CD4-positive, alpha-beta T cell treated with Interleukin-15 for 1 hour (primary cell): ENCODE results near the gene RGP1.

Experiments used
- DNase-seq: peaks from one replicate; pipeline ENCODE4 v3.0.0-alpha.2; 2020

RGP1 gene

GRCh38 chr9:35723426-35723825 is 25.7 kb upstream of the RGP1 start:
- DNase-seq = no peak

- no peak for DNase-seq
Measured at GRCh38 chr9:35723908-35724307, 25.2 kb upstream of the RGP1 start.

GRCh38 chr9:35725362-35725761 is 23.7 kb upstream of the RGP1 start:
- DNase-seq = no peak

GRCh38 chr9:35726931-35727330 is 22.2 kb upstream of the RGP1 start:
- peak; percentile 67 for DNase-seq

- DNase-seq = no peak
Measured at GRCh38 chr9:35727676-35728040, 21.4 kb upstream of the RGP1 start.

- DNase-seq = peak; percentile 45
Measured at GRCh38 chr9:35728041-35728971, 20.8 kb upstream of the RGP1 start.

GRCh38 chr9:35729101-35729500 is 20.0 kb upstream of the RGP1 start:
- DNase-seq = no peak

GRCh38 chr9:35729700-35730485 is 19.2 kb upstream of the RGP1 start:
- peak; percentile 70 for DNase-seq

- no peak for DNase-seq
Measured at GRCh38 chr9:35730486-35730854, 18.6 kb upstream of the RGP1 start.

- no peak for DNase-seq
Measured at GRCh38 chr9:35731415-35732184, 17.5 kb upstream of the RGP1 start.

GRCh38 chr9:35732185-35732799 is 16.8 kb upstream of the RGP1 start, which contains the start of the genes CREB3 and TLN1:
Gene CREB3, plus strand, starts transcription at chr9:35732666. Its CDS starts 107 bp downstream, at chr9:35732773.
Gene TLN1, minus strand, starts transcription at chr9:35732195. Its CDS starts 6,501 bp downstream, at chr9:35725694.
- peak; percentile 99 for DNase-seq

GRCh38 chr9:35732800-35733541 is 16.1 kb upstream of the RGP1 start:
- DNase-seq = no peak

- no peak for DNase-seq
Measured at GRCh38 chr9:35734096-35734495, 15.0 kb upstream of the RGP1 start.

GRCh38 chr9:35736201-35736633 is 12.9 kb upstream of the RGP1 start:
- peak; percentile 73 for DNase-seq

- DNase-seq = no peak
Measured at GRCh38 chr9:35737143-35737542, 11.9 kb upstream of the RGP1 start.

GRCh38 chr9:35738186-35738585 is 10.9 kb upstream of the RGP1 start:
- no peak for DNase-seq

GRCh38 chr9:35738924-35739323 is 10.2 kb upstream of the RGP1 start:
- DNase-seq = no peak

- no peak for DNase-seq
Measured at GRCh38 chr9:35740243-35740642, 8.8 kb upstream of the RGP1 start.

- DNase-seq = no peak
Measured at GRCh38 chr9:35741740-35742139, 7.3 kb upstream of the RGP1 start.

GRCh38 chr9:35743452-35743851 is 5.6 kb upstream of the RGP1 start:
- no peak for DNase-seq

- no peak for DNase-seq
Measured at GRCh38 chr9:35743880-35744518, 5.1 kb upstream of the RGP1 start.
